Retina (tissue), 1 donor: ENCODE measurements around the gene NUDT21.
A peak's percentile ranks its signal among the peaks of the same experiment; 100 is the strongest.

Experiments
- DNase-seq: peaks from one replicate; pipeline ENCODE4 v3.0.0-alpha.2; 2016

NUDT21 gene

GRCh38 chr16:56460101-56460500 lies 9.0 kb upstream of the NUDT21 start:
- no peak for DNase-seq

- no peak for DNase-seq
Observed at GRCh38 chr16:56457927-56458470, 6.9 kb upstream of the NUDT21 start.

GRCh38 chr16:56451753-56452689 lies 889 bp upstream of the NUDT21 start:
- peak; percentile 89 for DNase-seq

- peak; percentile 10 for DNase-seq
Observed at GRCh38 chr16:56450275-56450985, 702 bp downstream of the NUDT21 start.

- DNase-seq: no peak
Observed at GRCh38 chr16:56448005-56448404, 3.1 kb downstream of the NUDT21 start.

- no peak for DNase-seq
Observed at GRCh38 chr16:56447286-56447685, 3.8 kb downstream of the NUDT21 start.

GRCh38 chr16:56438038-56438437 lies 13.1 kb downstream of the NUDT21 start:
- DNase-seq: no peak

GRCh38 chr16:56436258-56436657 lies 14.9 kb downstream of the NUDT21 start:
- DNase-seq: no peak

- no peak for DNase-seq
Observed at GRCh38 chr16:56428091-56428490, 23.0 kb downstream of the NUDT21 start.

GRCh38 chr16:56426585-56426984 lies 24.5 kb downstream of the NUDT21 start:
- no peak for DNase-seq

GRCh38 chr16:56425439-56425832 lies 25.7 kb downstream of the NUDT21 start, which contains the start of gene AMFR:
TSS of gene AMFR (minus strand) at chr16:56425545. CDS start at chr16:56425327, 218 bp downstream.
- DNase-seq: peak; percentile 59

- peak; percentile 68 for DNase-seq
Observed at GRCh38 chr16:56424791-56425438, 26.2 kb downstream of the NUDT21 start.

GRCh38 chr16:56424404-56424764 lies 26.7 kb downstream of the NUDT21 start:
- DNase-seq: peak; percentile 43

- DNase-seq: peak; percentile 3
Observed at GRCh38 chr16:56423584-56424403, 27.3 kb downstream of the NUDT21 start.

- DNase-seq: no peak
Observed at GRCh38 chr16:56422896-56423441, 28.2 kb downstream of the NUDT21 start.

- DNase-seq: no peak
Observed at GRCh38 chr16:56421976-56422669, 29.0 kb downstream of the NUDT21 start.

GRCh38 chr16:56421313-56421712 lies 29.8 kb downstream of the NUDT21 start:
- DNase-seq: no peak

GRCh38 chr16:56420613-56421012 lies 30.5 kb downstream of the NUDT21 start:
- no peak for DNase-seq

GRCh38 chr16:56419740-56420548 lies 31.2 kb downstream of the NUDT21 start:
- no peak for DNase-seq

GRCh38 chr16:56417138-56417537 lies 34.0 kb downstream of the NUDT21 start:
- no peak for DNase-seq
